ENCODE data around the gene SDK1. TPM values are rescaled to one million over a fixed set of nuclear protein-coding genes. Genes with fewer than 3 reads are reported as not detected.

Gene SDK1
- total and polyA plus RNA-seq, 10 of the 15 experiments (the other 5 are each of a cell fraction or from before 2014, with no cell fraction given), result 0.14 to 0.33 TPM; not detected in 8

DNA sequence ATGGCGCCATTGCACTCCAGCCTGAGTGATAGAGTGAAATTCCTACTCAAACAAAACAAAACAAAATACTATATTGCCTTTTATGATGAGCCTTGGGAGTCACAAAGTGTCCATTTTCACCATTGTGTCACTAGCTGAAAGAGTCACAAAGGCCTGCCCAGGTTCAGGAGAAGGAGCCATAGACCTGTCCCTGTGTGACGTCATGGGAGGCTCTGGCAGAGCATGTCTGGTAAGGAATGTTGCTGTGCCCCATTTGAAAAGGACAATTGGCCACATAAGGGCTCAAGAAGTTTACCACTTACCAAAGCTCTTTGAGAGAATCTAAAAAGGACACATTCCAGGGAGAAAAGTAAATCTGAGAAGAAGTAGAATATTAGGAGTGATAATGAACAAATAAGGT lies 367.7 kb downstream of the SDK1 start:
- intact Hi-C loops (cut with micrococcal nuclease; ENCODE audit: unreplicated experiment) (no loop called here), in situ Hi-C loops (cut with MboI) (no loop called here)
- Histone ChIP-seq H3K4me2 (ENCODE audit: control insufficient read depth, insufficient read depth) (no peak overlapping the region), H3K27ac (ENCODE audit: control insufficient read depth, insufficient read depth) (no peak overlapping the region), H3K9ac (ENCODE audit: control insufficient read depth, insufficient read depth, low read length) (no peak overlapping the region), H3K36me3 (ENCODE audit: control insufficient read depth in 2 of 2, insufficient read depth in 2 of 2, low read length in 1 of 2) (no peaks in the 10 kb centered on the region), H3K27me3 (replicated peaks in 1 of 2; ENCODE audit: control insufficient read depth in 2 of 2, insufficient read depth in 2 of 2, low read length in 1 of 2) (no peaks in the 10 kb centered on the region), H3K4me3 (no peak overlapping the region), H4K20me1 (ENCODE audit: control insufficient read depth, insufficient read depth) (no peaks in the 10 kb centered on the region), H3K79me2 (ENCODE audit: control insufficient read depth, insufficient read depth, low read length) (no peaks in the 10 kb centered on the region), H3K9me3 (replicated peaks; ENCODE audit: control insufficient read depth, insufficient read depth, low read length) (no peaks in the 10 kb centered on the region), H2AFZ (ENCODE audit: control insufficient read depth, low read depth, low read length) (no peak overlapping the region), H3K4me1 (ENCODE audit: control insufficient read depth, insufficient read depth, low read length) (no peaks in the 10 kb centered on the region)
- ATAC-seq (no peak), FAIRE-seq (no peak), DNase-seq (ENCODE audit: low read depth, low spot score) (no peak)
- ChIA-PET SMC1A (ENCODE audit: uncharacterized antibody, unreplicated experiment) (no interaction called here), POLR2A (no interaction called here), RAD21 (ENCODE audit: unreplicated experiment) (no interaction called here), CTCF (no interaction called here)
- TF ChIP-seq STAT1 (conservative IDR thresholded peaks at IDR 0.05), result no peak
- TF ChIP-seq, protein P1, sequence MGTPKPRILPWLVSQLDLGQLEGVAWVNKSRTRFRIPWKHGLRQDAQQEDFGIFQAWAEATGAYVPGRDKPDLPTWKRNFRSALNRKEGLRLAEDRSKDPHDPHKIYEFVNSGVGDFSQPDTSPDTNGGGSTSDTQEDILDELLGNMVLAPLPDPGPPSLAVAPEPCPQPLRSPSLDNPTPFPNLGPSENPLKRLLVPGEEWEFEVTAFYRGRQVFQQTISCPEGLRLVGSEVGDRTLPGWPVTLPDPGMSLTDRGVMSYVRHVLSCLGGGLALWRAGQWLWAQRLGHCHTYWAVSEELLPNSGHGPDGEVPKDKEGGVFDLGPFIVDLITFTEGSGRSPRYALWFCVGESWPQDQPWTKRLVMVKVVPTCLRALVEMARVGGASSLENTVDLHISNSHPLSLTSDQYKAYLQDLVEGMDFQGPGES (IDR thresholded peaks at IDR 0.05), result no peak
- TF ChIP-seq KLF5 (IDR thresholded peaks at IDR 0.05; ENCODE audit: partially characterized antibody), result no peak
- no peak for TF ChIP-seq IKZF2 (IDR thresholded peaks at IDR 0.05)
- no peak for TF ChIP-seq NR2C2 (IDR thresholded peaks at IDR 0.05; ENCODE audit: borderline replicate concordance, control insufficient read depth, insufficient read length, low read depth)
- TF ChIP-seq MEF2B (IDR thresholded peaks at IDR 0.05; ENCODE audit: partially characterized antibody, poor library complexity, severe bottlenecking), result no peak
- TF ChIP-seq, protein P2, sequence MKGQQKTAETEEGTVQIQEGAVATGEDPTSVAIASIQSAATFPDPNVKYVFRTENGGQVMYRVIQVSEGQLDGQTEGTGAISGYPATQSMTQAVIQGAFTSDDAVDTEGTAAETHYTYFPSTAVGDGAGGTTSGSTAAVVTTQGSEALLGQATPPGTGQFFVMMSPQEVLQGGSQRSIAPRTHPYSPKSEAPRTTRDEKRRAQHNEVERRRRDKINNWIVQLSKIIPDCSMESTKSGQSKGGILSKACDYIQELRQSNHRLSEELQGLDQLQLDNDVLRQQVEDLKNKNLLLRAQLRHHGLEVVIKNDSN (IDR thresholded peaks at IDR 0.05; ENCODE audit: borderline replicate concordance, extremely low read length, insufficient read depth, low read depth, low read length), result no peak
- TF ChIP-seq, protein P3, sequence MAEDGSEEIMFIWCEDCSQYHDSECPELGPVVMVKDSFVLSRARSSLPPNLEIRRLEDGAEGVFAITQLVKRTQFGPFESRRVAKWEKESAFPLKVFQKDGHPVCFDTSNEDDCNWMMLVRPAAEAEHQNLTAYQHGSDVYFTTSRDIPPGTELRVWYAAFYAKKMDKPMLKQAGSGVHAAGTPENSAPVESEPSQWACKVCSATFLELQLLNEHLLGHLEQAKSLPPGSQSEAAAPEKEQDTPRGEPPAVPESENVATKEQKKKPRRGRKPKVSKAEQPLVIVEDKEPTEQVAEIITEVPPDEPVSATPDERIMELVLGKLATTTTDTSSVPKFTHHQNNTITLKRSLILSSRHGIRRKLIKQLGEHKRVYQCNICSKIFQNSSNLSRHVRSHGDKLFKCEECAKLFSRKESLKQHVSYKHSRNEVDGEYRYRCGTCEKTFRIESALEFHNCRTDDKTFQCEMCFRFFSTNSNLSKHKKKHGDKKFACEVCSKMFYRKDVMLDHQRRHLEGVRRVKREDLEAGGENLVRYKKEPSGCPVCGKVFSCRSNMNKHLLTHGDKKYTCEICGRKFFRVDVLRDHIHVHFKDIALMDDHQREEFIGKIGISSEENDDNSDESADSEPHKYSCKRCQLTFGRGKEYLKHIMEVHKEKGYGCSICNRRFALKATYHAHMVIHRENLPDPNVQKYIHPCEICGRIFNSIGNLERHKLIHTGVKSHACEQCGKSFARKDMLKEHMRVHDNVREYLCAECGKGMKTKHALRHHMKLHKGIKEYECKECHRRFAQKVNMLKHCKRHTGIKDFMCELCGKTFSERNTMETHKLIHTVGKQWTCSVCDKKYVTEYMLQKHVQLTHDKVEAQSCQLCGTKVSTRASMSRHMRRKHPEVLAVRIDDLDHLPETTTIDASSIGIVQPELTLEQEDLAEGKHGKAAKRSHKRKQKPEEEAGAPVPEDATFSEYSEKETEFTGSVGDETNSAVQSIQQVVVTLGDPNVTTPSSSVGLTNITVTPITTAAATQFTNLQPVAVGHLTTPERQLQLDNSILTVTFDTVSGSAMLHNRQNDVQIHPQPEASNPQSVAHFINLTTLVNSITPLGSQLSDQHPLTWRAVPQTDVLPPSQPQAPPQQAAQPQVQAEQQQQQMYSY (CRISPR knock-in tag; IDR thresholded peaks at IDR 0.05), result no peak
- TF ChIP-seq, protein P4, sequence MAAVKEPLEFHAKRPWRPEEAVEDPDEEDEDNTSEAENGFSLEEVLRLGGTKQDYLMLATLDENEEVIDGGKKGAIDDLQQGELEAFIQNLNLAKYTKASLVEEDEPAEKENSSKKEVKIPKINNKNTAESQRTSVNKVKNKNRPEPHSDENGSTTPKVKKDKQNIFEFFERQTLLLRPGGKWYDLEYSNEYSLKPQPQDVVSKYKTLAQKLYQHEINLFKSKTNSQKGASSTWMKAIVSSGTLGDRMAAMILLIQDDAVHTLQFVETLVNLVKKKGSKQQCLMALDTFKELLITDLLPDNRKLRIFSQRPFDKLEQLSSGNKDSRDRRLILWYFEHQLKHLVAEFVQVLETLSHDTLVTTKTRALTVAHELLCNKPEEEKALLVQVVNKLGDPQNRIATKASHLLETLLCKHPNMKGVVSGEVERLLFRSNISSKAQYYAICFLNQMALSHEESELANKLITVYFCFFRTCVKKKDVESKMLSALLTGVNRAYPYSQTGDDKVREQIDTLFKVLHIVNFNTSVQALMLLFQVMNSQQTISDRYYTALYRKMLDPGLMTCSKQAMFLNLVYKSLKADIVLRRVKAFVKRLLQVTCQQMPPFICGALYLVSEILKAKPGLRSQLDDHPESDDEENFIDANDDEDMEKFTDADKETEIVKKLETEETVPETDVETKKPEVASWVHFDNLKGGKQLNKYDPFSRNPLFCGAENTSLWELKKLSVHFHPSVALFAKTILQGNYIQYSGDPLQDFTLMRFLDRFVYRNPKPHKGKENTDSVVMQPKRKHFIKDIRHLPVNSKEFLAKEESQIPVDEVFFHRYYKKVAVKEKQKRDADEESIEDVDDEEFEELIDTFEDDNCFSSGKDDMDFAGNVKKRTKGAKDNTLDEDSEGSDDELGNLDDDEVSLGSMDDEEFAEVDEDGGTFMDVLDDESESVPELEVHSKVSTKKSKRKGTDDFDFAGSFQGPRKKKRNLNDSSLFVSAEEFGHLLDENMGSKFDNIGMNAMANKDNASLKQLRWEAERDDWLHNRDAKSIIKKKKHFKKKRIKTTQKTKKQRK (IDR thresholded peaks at IDR 0.05; ENCODE audit: low read depth, low read length), result no peak
- no peak for TF ChIP-seq GABPA (IDR thresholded peaks at IDR 0.05; ENCODE audit: low read depth)
- TF ChIP-seq EP300 (IDR thresholded peaks at IDR 0.05; ENCODE audit: borderline replicate concordance in 1 of 2, control insufficient read depth in 1 of 2, low read depth in 2 of 2, low read length in 2 of 2), result no peak
- TF ChIP-seq SPI1 (IDR thresholded peaks at IDR 0.05; ENCODE audit: borderline replicate concordance, insufficient read depth, low read depth, low read length), result no peak
- no peak for TF ChIP-seq MEF2A (IDR thresholded peaks at IDR 0.05; ENCODE audit: insufficient read depth, low read depth, low read length)
- 17% methylated on average over 2 of the region's 2 CpGs for WGBS (ENCODE audit: insufficient coverage, insufficient replicate concordance, low lambda C conversion rate, missing lambda C conversion rate)
- BruUV-seq (replicated peaks), result no TSS peak

Data from GM12878 (cell line).